Astrocyte (in vitro differentiated cells and primary cell): ENCODE results near the gene NANOS1. TPM values are rescaled to one million over a fixed set of nuclear protein-coding genes. Genes with fewer than 3 reads are reported as not detected.

Experiments
- DNase-seq: peaks from one replicate; pipeline ENCODE4 v3.0.0-alpha.2; 2010; ENCODE audit warnings: low read depth
- FAIRE-seq: peaks from 2 replicates; lab custom pipeline; 2011; peaks lifted over from hg19 to GRCh38; lab: Jason Lieb, UNC
- H2AFZ ChIP-seq: 2 replicates; pipeline ENCODE4 v1.6.0; 2012; ENCODE audit warnings: low read depth, low read length, inconsistent platforms
- H3K27ac ChIP-seq: 2 replicates; pipeline ENCODE4 v1.5.1; 2011; ENCODE audit warnings: low read depth, low read length, inconsistent platforms
- H3K27me3 ChIP-seq: 2 replicates; pipeline ENCODE4 v1.6.0; 2011; ENCODE audit warnings: low read length, inconsistent platforms; ENCODE audit not compliant: insufficient read depth
- H3K36me3 ChIP-seq: 2 replicates; pipeline ENCODE4 v1.5.1; 2011; ENCODE audit warnings: low read length, inconsistent platforms; ENCODE audit not compliant: insufficient read depth
- H3K4me1 ChIP-seq: 2 replicates; pipeline ENCODE4 v1.5.1; 2011; ENCODE audit warnings: low read length, inconsistent platforms; ENCODE audit not compliant: insufficient read depth
- H3K4me2 ChIP-seq: 2 replicates; pipeline ENCODE4 v1.6.0; 2012; ENCODE audit warnings: low read length, inconsistent platforms
- H3K4me3 ChIP-seq: 2 replicates; pipeline ENCODE4 v1.5.1; 2011; ENCODE audit warnings: low read depth, mild to moderate bottlenecking, low read length, inconsistent platforms; ENCODE audit not compliant: insufficient read depth
- H3K79me2 ChIP-seq: 2 replicates; pipeline ENCODE4 v1.6.0; 2012; ENCODE audit warnings: mild to moderate bottlenecking, low read length, inconsistent platforms; ENCODE audit not compliant: insufficient read depth
- H3K9ac ChIP-seq: 2 replicates; pipeline ENCODE4 v1.6.0; 2012; ENCODE audit warnings: mild to moderate bottlenecking, low read length, inconsistent platforms
- H3K9me3 ChIP-seq: 2 replicates; pipeline ENCODE4 v1.5.1; 2012; ENCODE audit warnings: low read depth, mild to moderate bottlenecking, low read length, inconsistent platforms; ENCODE audit not compliant: insufficient read depth
- H4K20me1 ChIP-seq: 2 replicates; pipeline ENCODE4 v1.6.0; 2012; ENCODE audit warnings: low read length, inconsistent platforms; ENCODE audit not compliant: insufficient read depth
- H3K27ac Mint-ChIP-seq: one replicate; pipeline ENCODE4 v1.8.0; 2021; ENCODE audit warnings: mild to moderate bottlenecking, mixed read lengths; ENCODE audit not compliant: unreplicated experiment
- H3K27me3 Mint-ChIP-seq: one replicate; pipeline ENCODE4 v1.8.0; 2021; ENCODE audit warnings: low read depth, mixed read lengths; ENCODE audit not compliant: unreplicated experiment
- H3K36me3 Mint-ChIP-seq: one replicate; pipeline ENCODE4 v1.8.0; 2021; ENCODE audit warnings: low read depth, mixed read lengths; ENCODE audit not compliant: unreplicated experiment
- H3K4me1 Mint-ChIP-seq: one replicate; pipeline ENCODE4 v1.8.0; 2021; ENCODE audit warnings: low read depth, mixed read lengths; ENCODE audit not compliant: unreplicated experiment
- H3K4me3 Mint-ChIP-seq: one replicate; pipeline ENCODE4 v1.8.0; 2021; ENCODE audit warnings: mild to moderate bottlenecking, moderate library complexity, mixed read lengths; ENCODE audit not compliant: unreplicated experiment
- H3K9me3 Mint-ChIP-seq: one replicate; pipeline ENCODE4 v1.8.0; 2021; ENCODE audit warnings: mild to moderate bottlenecking, mixed read lengths; ENCODE audit not compliant: unreplicated experiment
- EZH2 ChIP-seq: IDR thresholded peaks from 2 replicates; pipeline ENCODE4 v1.6.1; 2012; ENCODE audit warnings: mild to moderate bottlenecking, low read length, inconsistent platforms; ENCODE audit not compliant: insufficient read depth
- total RNA-seq: library from RNA; stranded (reverse); gene quantifications from 2 replicates; pipeline ENCODE4 v1.2.1, GENCODE V29; 2021
- TF ChIP-seq, protein P1 (sequence below): IDR thresholded peaks from 2 replicates; pipeline ENCODE4 v1.5.1; 2011; ENCODE audit warnings: low read depth, mild to moderate bottlenecking, inconsistent platforms, low read length, moderate library complexity; ENCODE audit not compliant: insufficient read depth

The NANOS1 gene
- total RNA-seq, 1 donor from 2014 or later: 4.7 TPM

DNA sequence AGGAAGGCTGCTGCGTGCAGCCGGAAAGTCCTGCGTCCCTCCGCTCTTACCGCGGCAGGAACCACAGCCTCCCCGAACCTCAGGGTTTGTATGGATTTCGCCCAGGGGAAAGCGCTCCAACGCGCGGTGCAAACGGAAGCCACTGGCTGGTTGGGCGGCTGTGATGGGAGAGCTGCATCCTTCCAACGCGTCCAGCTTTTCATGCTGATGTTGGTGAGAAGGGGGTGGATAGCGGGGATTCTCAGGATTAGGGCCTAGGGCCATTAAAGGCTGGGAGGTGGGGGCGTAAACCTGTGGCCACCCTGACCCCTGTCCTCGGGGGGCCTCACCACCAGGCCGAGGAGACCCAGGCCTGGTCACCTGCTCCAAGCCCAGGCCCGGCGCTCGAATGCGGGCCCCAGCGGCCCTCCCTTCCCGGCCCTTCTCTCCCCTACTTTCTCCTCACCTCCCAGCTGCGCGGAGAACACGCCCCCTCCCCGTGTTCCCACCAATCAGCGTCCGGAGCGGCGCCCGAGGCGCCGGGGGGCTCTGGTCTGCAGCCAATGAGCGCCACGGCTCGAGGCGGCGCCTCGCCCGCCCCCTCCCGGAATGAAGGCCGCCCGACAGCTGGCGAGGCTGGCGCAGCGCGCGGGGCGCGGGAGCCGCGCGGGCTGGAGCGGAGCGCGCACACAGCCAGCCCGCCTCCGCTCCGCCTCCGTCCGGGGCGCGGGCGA lies 458 bp upstream of the NANOS1 start:
- H3K4me1 Mint-ChIP-seq: peaks cover 32% of the 10 kb centered on the region
- Histone ChIP-seq H3K4me2 (peak overlapping the region; percentile 81), H3K4me3 (peak overlapping the region; percentile 23), H3K27me3 (no peaks in the 10 kb centered on the region), H3K36me3 (peaks cover 16% of the 10 kb centered on the region), H3K27ac (no peak overlapping the region), H3K9me3 (no peaks in the 10 kb centered on the region), H4K20me1 (peaks cover 43% of the 10 kb centered on the region), H3K9ac (no peak overlapping the region), H3K4me1 (peaks cover 25% of the 10 kb centered on the region), H3K79me2 (no peaks in the 10 kb centered on the region), H2AFZ (no peak overlapping the region)
- no peak for FAIRE-seq
- H3K36me3 Mint-ChIP-seq: peaks cover 5% of the 10 kb centered on the region
- H3K9me3 Mint-ChIP-seq: no peaks in the 10 kb centered on the region
- no peaks in the 10 kb centered on the region for H3K27me3 Mint-ChIP-seq
- no peak for TF ChIP-seq EZH2
- TF ChIP-seq, protein P1, sequence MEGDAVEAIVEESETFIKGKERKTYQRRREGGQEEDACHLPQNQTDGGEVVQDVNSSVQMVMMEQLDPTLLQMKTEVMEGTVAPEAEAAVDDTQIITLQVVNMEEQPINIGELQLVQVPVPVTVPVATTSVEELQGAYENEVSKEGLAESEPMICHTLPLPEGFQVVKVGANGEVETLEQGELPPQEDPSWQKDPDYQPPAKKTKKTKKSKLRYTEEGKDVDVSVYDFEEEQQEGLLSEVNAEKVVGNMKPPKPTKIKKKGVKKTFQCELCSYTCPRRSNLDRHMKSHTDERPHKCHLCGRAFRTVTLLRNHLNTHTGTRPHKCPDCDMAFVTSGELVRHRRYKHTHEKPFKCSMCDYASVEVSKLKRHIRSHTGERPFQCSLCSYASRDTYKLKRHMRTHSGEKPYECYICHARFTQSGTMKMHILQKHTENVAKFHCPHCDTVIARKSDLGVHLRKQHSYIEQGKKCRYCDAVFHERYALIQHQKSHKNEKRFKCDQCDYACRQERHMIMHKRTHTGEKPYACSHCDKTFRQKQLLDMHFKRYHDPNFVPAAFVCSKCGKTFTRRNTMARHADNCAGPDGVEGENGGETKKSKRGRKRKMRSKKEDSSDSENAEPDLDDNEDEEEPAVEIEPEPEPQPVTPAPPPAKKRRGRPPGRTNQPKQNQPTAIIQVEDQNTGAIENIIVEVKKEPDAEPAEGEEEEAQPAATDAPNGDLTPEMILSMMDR: no peak
- peak overlapping the region; percentile 79 for H3K4me3 Mint-ChIP-seq
- DNase-seq: peak; percentile 65
- H3K27ac Mint-ChIP-seq: no peak overlapping the region

DNA sequence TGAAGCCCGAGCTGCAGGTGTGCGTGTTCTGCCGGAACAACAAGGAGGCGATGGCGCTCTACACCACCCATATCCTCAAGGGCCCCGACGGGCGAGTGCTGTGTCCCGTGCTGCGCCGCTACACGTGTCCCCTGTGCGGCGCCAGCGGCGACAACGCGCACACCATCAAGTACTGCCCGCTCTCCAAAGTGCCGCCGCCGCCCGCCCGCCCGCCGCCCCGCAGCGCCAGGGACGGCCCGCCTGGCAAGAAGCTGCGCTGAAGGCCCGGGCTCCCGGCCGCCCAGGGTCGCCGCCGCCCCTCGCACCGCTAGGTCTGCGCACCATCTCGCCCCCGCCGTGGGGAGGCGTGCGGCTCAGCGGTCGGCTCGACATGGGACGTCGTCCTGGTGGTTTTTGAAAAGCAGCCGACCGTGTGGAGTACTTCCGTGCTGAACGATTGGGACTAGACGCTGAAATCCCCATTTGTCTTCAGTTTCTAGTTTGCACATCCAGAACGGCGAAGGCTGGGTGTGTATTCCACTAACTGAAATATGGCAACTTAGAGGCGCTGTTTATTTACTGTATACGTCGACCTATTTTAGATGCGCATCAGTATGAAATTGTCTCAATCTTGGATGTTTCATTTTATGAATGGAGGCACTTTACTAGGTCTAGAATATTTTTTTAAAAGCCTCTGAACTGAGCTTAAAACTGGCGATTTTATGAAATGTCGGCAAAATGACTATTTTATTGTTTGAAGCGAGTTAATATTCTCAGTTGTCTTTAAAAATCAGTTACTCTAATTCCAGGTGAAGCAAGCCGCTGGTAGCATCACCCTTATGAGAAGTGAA lies 1.1 kb downstream of the NANOS1 start:
- H3K4me1 ChIP-seq: peaks cover 13% of the 10 kb centered on the region
- H3K79me2 ChIP-seq: peaks cover 4% of the 10 kb centered on the region
- TF ChIP-seq, protein P1: no peak
- TF ChIP-seq EZH2: no peak
- no peaks in the 10 kb centered on the region for H3K27me3 Mint-ChIP-seq
- H3K4me2 ChIP-seq: peak overlapping the region; percentile 81
- no peaks in the 10 kb centered on the region for H3K27me3 ChIP-seq
- peaks cover 12% of the 10 kb centered on the region for H3K36me3 Mint-ChIP-seq
- H3K9ac ChIP-seq: peak overlapping the region; percentile 47
- peaks cover 24% of the 10 kb centered on the region for H3K4me1 Mint-ChIP-seq
- peaks cover 51% of the 10 kb centered on the region for H4K20me1 ChIP-seq
- peaks cover 24% of the 10 kb centered on the region for H3K36me3 ChIP-seq
- H3K9me3 Mint-ChIP-seq: no peaks in the 10 kb centered on the region
- H3K27ac ChIP-seq: no peak overlapping the region
- no peak overlapping the region for H2AFZ ChIP-seq
- peak; percentile 42 for DNase-seq
- FAIRE-seq: no peak
- peak overlapping the region; percentile 42 for H3K4me3 ChIP-seq
- H3K9me3 ChIP-seq: no peaks in the 10 kb centered on the region
- no peak overlapping the region for H3K27ac Mint-ChIP-seq
- H3K4me3 Mint-ChIP-seq: peak overlapping the region; percentile 75
